Endothelial cell of umbilical vein (primary cell): ENCODE measurements around the gene CORO7. TPM values are rescaled to one million over a fixed set of nuclear protein-coding genes. Genes with fewer than 3 reads are reported as not detected.

Source experiments
- BruUV-seq: library from RNA; stranded (reverse); fragments of 400-500 nt; replicated peaks from 2 replicates; lab custom pipeline; 2021; lab: Mats Ljungman, UMichigan
- CTCF ChIA-PET: fragments of 300-600, 350-600 bp; sonication (Branson Sonifier 250); formaldehyde crosslinking; loops from one replicate; lab custom pipeline; 2021; ENCODE audit warnings: antibody characterized with exemption, inconsistent platforms; lab: Charles Lee
- POLR2A ChIA-PET: fragments of 300-600, 350-600 bp; sonication (Branson Sonifier 250); formaldehyde crosslinking; loops from one replicate; lab custom pipeline; 2021; ENCODE audit warnings: antibody characterized with exemption, inconsistent platforms; lab: Charles Lee
- DNase-seq: peaks from one replicate; pipeline ENCODE4 v3.0.0-alpha.2; 2011; ENCODE audit warnings: low read depth, low spot score
- FAIRE-seq: peaks from 2 replicates; lab custom pipeline; 2011; peaks lifted over from hg19 to GRCh38; lab: Jason Lieb, UNC
- H2AFZ ChIP-seq: 2 replicates; pipeline ENCODE4 v1.6.0; 2012; ENCODE audit warnings: low read depth, low read length, control low read depth, inconsistent platforms
- H3K27ac ChIP-seq: 2 replicates; pipeline ENCODE4 v1.5.1; 2011; ENCODE audit warnings: low read depth, mild to moderate bottlenecking, control low read depth, low read length, moderate library complexity; ENCODE audit not compliant: insufficient read depth
- H3K27me3 ChIP-seq, 2 experiments: 2 replicates each; pipeline versions ENCODE4 v1.6.0 to v1.6.1; 2011; ENCODE audit warnings: low read length in 2 of 2, mixed read lengths in 1 of 2; ENCODE audit not compliant: control insufficient read depth in 2 of 2, insufficient read depth in 2 of 2
- H3K36me3 ChIP-seq, 2 experiments: 2 replicates in 1 of 2; 3 replicates in 1 of 2; pipeline ENCODE4 v1.5.1; 2011; ENCODE audit warnings: low read length in 2 of 2, mild to moderate bottlenecking in 1 of 2, moderate library complexity in 1 of 2; ENCODE audit not compliant: control insufficient read depth in 2 of 2, insufficient read depth in 2 of 2; ENCODE audit errors: extremely low read depth in 1 of 2
- H3K4me1 ChIP-seq: 3 replicates; pipeline ENCODE4 v1.5.1; 2011; ENCODE audit warnings: mild to moderate bottlenecking, low read length; ENCODE audit not compliant: control insufficient read depth, insufficient read depth; ENCODE audit errors: extremely low read depth
- H3K4me2 ChIP-seq: 2 replicates; pipeline ENCODE4 v1.6.1; 2011; ENCODE audit warnings: low read length, control low read depth, mixed read lengths; ENCODE audit not compliant: insufficient read depth
- H3K4me3 ChIP-seq, 3 experiments: fragments of 200-600 bp in 1 of 3; sonication (generic), shearing (Covaris generic) in 1 of 3; replicated peaks in 1 of 3; 2 replicates each; pipeline ENCODE4 v1.5.1; 2011 to 2016; ENCODE audit warnings: control low read depth in 3 of 3, low read length in 3 of 3, mild to moderate bottlenecking in 2 of 3, inconsistent platforms in 1 of 3, low read depth in 1 of 3, moderate library complexity in 1 of 3; ENCODE audit not compliant: insufficient read depth in 1 of 3
- H3K79me2 ChIP-seq: 2 replicates; pipeline ENCODE4 v1.6.0; 2012; ENCODE audit warnings: low read length, inconsistent platforms; ENCODE audit not compliant: control insufficient read depth, insufficient read depth
- H3K9ac ChIP-seq: replicated peaks from 2 replicates; pipeline ENCODE3; 2011; ENCODE audit warnings: low read length, control low read depth; ENCODE audit not compliant: insufficient read depth; ENCODE audit errors: extremely low read depth
- H3K9me1 ChIP-seq: replicated peaks from 3 replicates; pipeline ENCODE4 v1.6.0; 2011; ENCODE audit warnings: mild to moderate bottlenecking, low read length; ENCODE audit not compliant: control insufficient read depth, insufficient read depth; ENCODE audit errors: extremely low read depth
- H3K9me3 ChIP-seq: replicated peaks from 2 replicates; pipeline ENCODE4 v1.5.1; 2012; ENCODE audit warnings: low read length, inconsistent platforms; ENCODE audit not compliant: control insufficient read depth, insufficient read depth
- H4K20me1 ChIP-seq: replicated peaks from 2 replicates; pipeline ENCODE3; 2011; ENCODE audit warnings: mild to moderate bottlenecking, low read length; ENCODE audit not compliant: control insufficient read depth, insufficient read depth; ENCODE audit errors: extremely low read depth
- CTCF ChIP-seq, 2 donors: IDR thresholded peaks; 1 replicate in 1 of 2; 2 replicates in 1 of 2; pipeline ENCODE4 v1.5.1; 2011; ENCODE audit warnings: low read length in 2 of 2, mild to moderate bottlenecking in 2 of 2, moderate library complexity in 2 of 2, control low read depth in 1 of 2, inconsistent platforms in 1 of 2, low read depth in 1 of 2; ENCODE audit not compliant: insufficient read depth in 1 of 2; ENCODE audit errors: extremely low read depth in 1 of 2
- EZH2 ChIP-seq: IDR thresholded peaks from 2 replicates; pipeline ENCODE4 v1.6.1; 2012; ENCODE audit warnings: borderline replicate concordance, low read depth, mild to moderate bottlenecking, moderate library complexity, low read length, inconsistent platforms; ENCODE audit not compliant: severe bottlenecking
- FOS ChIP-seq: IDR thresholded peaks from 2 replicates; pipeline ENCODE4 v1.6.1; 2011; ENCODE audit warnings: mild to moderate bottlenecking, low read length, moderate library complexity, borderline replicate concordance; ENCODE audit not compliant: insufficient read depth
- GATA2 ChIP-seq: IDR thresholded peaks from 2 replicates; pipeline ENCODE4 v1.7.0; 2011; ENCODE audit warnings: low read depth, mild to moderate bottlenecking, moderate library complexity, mixed read lengths, low read length; ENCODE audit not compliant: insufficient read length, insufficient read depth
- JUN ChIP-seq: IDR thresholded peaks from 2 replicates; pipeline ENCODE4 v1.6.1; 2011; ENCODE audit warnings: borderline replicate concordance, low read depth; ENCODE audit not compliant: insufficient read length, insufficient read depth
- MAX ChIP-seq: IDR thresholded peaks from 2 replicates; pipeline ENCODE4 v1.6.1; 2011; ENCODE audit not compliant: insufficient read depth, insufficient read length
- MYC ChIP-seq: IDR thresholded peaks from one replicate; pipeline ENCODE4 v1.6.1; 2011; ENCODE audit warnings: mild to moderate bottlenecking, low read depth, low read length
- POLR2A ChIP-seq: IDR thresholded peaks from 2 replicates; pipeline ENCODE4 v1.6.1; 2012; ENCODE audit warnings: low read depth, mild to moderate bottlenecking, control low read depth, low read length
- POLR2AphosphoS5 ChIP-seq: IDR thresholded peaks from 2 replicates; pipeline ENCODE4 v1.6.1; 2012; ENCODE audit warnings: low read depth, mild to moderate bottlenecking, control low read depth, low read length, moderate library complexity; ENCODE audit not compliant: insufficient read depth
- dilution Hi-C: fragments of 300-500 bp; cut with MboI; formaldehyde crosslinking; loops from one replicate; pipeline ENCODE4 v1.15.0; 2019; ENCODE audit warnings: low sequenced_read_pairs; ENCODE audit not compliant: extremely low pct_ligation_motif_present
- intact Hi-C: fragments of 100-400 bp; cut with micrococcal nuclease; formaldehyde crosslinking; loops from one replicate; pipeline ENCODE4 v1.10.0; 2022
- polyA plus RNA-seq, 4 experiments: library from polyadenylated mRNA; depleted of rRNA in 3 of 4; stranded (reverse) in 3 of 4; unstranded in 1 of 4; fragments of >200 nt; gene quantifications; 2 replicates each; pipeline versions ENCODE4 v1.2.1 to v1.2.3, GENCODE V29; 2011 to 2012; ENCODE audit warnings: missing spikeins in 1 of 4
- small RNA-seq: library from RNA; depleted of rRNA; stranded (forward); fragments of <200 nt; gene quantifications from one replicate; pipeline ENCODE3, GENCODE V24; 2012; ENCODE audit warnings: low replicate concordance, low read depth; ENCODE audit not compliant: insufficient read depth, insufficient read length
- total RNA-seq: library from RNA; stranded (reverse); gene quantifications from 2 replicates; pipeline ENCODE4 v1.2.3, GENCODE V29; 2021

CORO7 gene
- total and polyA plus RNA-seq, 2 donors (not counting 3 experiments of a cell fraction or from before 2014, with no cell fraction given), result 42.5 to 72.3 TPM

GRCh38 chr16:4306470-4307214, 109.8 kb downstream of the CORO7 start:
- no peaks in the 10 kb centered on the region for H4K20me1 ChIP-seq
- H3K4me2 ChIP-seq, result peak overlapping the region; percentile 31
- H3K9me3 ChIP-seq, result no peaks in the 10 kb centered on the region
- dilution Hi-C loops, result no loop called here
- no peak for TF ChIP-seq MYC
- no peak for TF ChIP-seq JUN
- no peak for TF ChIP-seq CTCF (IDR thresholded peaks at IDR 0.05; ENCODE audit: extremely low read depth in 1 of 2, insufficient read depth in 1 of 2, low read depth in 1 of 2, low read length in 2 of 2)
- TF ChIP-seq POLR2AphosphoS5, result no peak
- no peak for TF ChIP-seq POLR2A
- no peak for TF ChIP-seq MAX
- TF ChIP-seq GATA2, result no peak
- no peak for TF ChIP-seq EZH2
- TF ChIP-seq FOS, result no peak
- DNase-seq (no peak), FAIRE-seq (no peak)
- peak overlapping the region; percentile 76 for H3K27ac ChIP-seq
- no TSS peak for BruUV-seq
- H3K4me3 ChIP-seq, result peak overlapping the region in 1 of 3 experiments; percentile 25
- peaks cover 7% of the 10 kb centered on the region for H3K4me1 ChIP-seq
- intact Hi-C loops, result loop anchor here (1.0 kb wide), 4 partner anchors 7 to 32 kb away; partner anchors contain the start of gene GLIS2
- CTCF ChIA-PET, result interaction anchor here (0.9 to 8.6 kb wide), 4 partner anchors 7 to 109 kb away, joined by 3 to 135 read pairs (median 40); partner anchors contain the start of gene CORO7
- H3K27me3 ChIP-seq, result no peaks in the 10 kb centered on the region
- H3K36me3 ChIP-seq, result no peaks in the 10 kb centered on the region
- no peaks in the 10 kb centered on the region for H3K9me1 ChIP-seq
- H3K79me2 ChIP-seq, result no peaks in the 10 kb centered on the region
- no peak overlapping the region for H2AFZ ChIP-seq
- H3K9ac ChIP-seq, result peak overlapping the region; percentile 38
- POLR2A ChIA-PET, result interaction anchor here (0.6 kb wide), 1 partner anchor 63 kb away, joined by 4 read pairs; no protein-coding TSS in a partner anchor

Small RNA genes within 50 kb of the gene (small RNA-seq; reads per million reads assigned to genes)
- not detected for gene AC012676.2

Other genes starting within 250 kb of the CORO7 start
- gene SRL, start 174.5 kb downstream of the CORO7 start, total RNA-seq, result 0.14 and 0.29 TPM in 2 replicates
- 0.21 and 0.27 TPM in 2 replicates for gene SRL, start 174.5 kb downstream of the CORO7 start, polyA plus RNA-seq
- gene TFAP4, start 143.6 kb downstream of the CORO7 start, total RNA-seq, result 11.1 and 12.4 TPM in 2 replicates
- 3.0 and 3.4 TPM in 2 replicates for gene TFAP4, start 143.6 kb downstream of the CORO7 start, polyA plus RNA-seq
- gene GLIS2, start 100.5 kb downstream of the CORO7 start, total RNA-seq, result 10.1 and 11.3 TPM in 2 replicates
- gene GLIS2, start 100.5 kb downstream of the CORO7 start, polyA plus RNA-seq, result 4.6 and 5.1 TPM in 2 replicates
- 35.8 and 40.0 TPM in 2 replicates for gene PAM16, start 65.3 kb downstream of the CORO7 start, total RNA-seq
- 67.2 and 76.2 TPM in 2 replicates for gene PAM16, start 65.3 kb downstream of the CORO7 start, polyA plus RNA-seq
- gene VASN, start 44.7 kb downstream of the CORO7 start, total RNA-seq, result 0.14 and 0.42 TPM in 2 replicates
- 0.41 and 0.57 TPM in 2 replicates for gene VASN, start 44.7 kb downstream of the CORO7 start, polyA plus RNA-seq
- gene DNAJA3, start 9.3 kb upstream of the CORO7 start, total RNA-seq, result 40.6 and 45.4 TPM in 2 replicates
- 29.0 and 33.4 TPM in 2 replicates for gene DNAJA3, start 9.3 kb upstream of the CORO7 start, polyA plus RNA-seq
- gene NMRAL1, start 58.0 kb upstream of the CORO7 start, total RNA-seq, result 38.4 and 48.0 TPM in 2 replicates
- gene NMRAL1, start 58.0 kb upstream of the CORO7 start, polyA plus RNA-seq, result 84.4 and 101 TPM in 2 replicates
- gene HMOX2, start 59.8 kb upstream of the CORO7 start, total RNA-seq, result 80.7 and 92.6 TPM in 2 replicates
- 86.3 and 91.0 TPM in 2 replicates for gene HMOX2, start 59.8 kb upstream of the CORO7 start, polyA plus RNA-seq
- 22.4 and 33.9 TPM in 2 replicates for gene CDIP1, start 122.2 kb upstream of the CORO7 start, total RNA-seq
- 37.4 and 47.6 TPM in 2 replicates for gene CDIP1, start 122.2 kb upstream of the CORO7 start, polyA plus RNA-seq
- not detected in 2 replicates for gene C16orf96, start 139.7 kb upstream of the CORO7 start, total RNA-seq
- gene C16orf96, start 139.7 kb upstream of the CORO7 start, polyA plus RNA-seq, result not detected in 2 replicates
- 41.6 and 43.8 TPM in 2 replicates for gene UBALD1, start 198.3 kb upstream of the CORO7 start, total RNA-seq
- 24.8 and 34.6 TPM in 2 replicates for gene UBALD1, start 198.3 kb upstream of the CORO7 start, polyA plus RNA-seq
- gene MGRN1, start 208.2 kb upstream of the CORO7 start, total RNA-seq, result 73.0 and 80.9 TPM in 2 replicates
- gene MGRN1, start 208.2 kb upstream of the CORO7 start, polyA plus RNA-seq, result 15.6 and 15.8 TPM in 2 replicates